WI38 (cell line): Measurements from ENCODE around the gene CKS1B.

Experiments
- H3K4me3 ChIP-seq: 2 replicates; pipeline ENCODE4 v1.5.1; 2011; ENCODE audit warnings: low read depth, mild to moderate bottlenecking, control low read depth, low read length
- CTCF ChIP-seq: IDR thresholded peaks from 2 replicates; pipeline ENCODE4 v1.5.1; 2012; ENCODE audit warnings: low read depth, mild to moderate bottlenecking, control low read depth, low read length

CKS1B gene

DNA sequence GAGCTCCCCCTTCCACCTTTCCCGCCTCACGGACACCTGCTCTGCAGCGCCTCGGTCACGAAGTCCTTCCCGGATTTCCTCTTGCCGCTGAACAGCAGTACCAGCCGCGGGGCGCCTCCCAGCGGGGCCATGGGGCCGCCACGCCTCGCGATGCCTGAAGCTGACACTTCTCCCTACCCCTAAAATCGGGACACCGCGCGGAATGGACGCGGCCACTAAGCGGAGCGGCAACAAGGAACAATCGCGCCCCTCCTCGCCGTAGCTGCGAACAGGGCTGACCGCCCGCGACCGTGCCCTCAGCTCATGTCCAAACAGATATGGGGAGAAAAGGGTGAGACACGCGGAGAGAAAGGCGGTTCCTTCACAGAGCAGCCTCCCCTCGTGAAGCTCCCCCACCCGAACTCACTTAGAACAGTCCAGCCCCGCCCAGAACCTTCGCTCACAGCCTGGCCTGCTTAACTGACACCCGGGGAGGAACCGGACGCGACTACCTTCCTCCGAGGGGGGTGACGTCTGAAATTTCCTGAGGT lies 37.9 kb upstream of the CKS1B start, which contains the start of gene PMVK:
Gene PMVK, minus strand, starts transcription at position 165 of the 530 bp plus-strand sequence. Its CDS starts 34 bp downstream, at position 131.
- peak within 1 kb of the TSS; percentile 80 for H3K4me3 ChIP-seq
- no peak for TF ChIP-seq CTCF

- no peak for TF ChIP-seq CTCF
- peak overlapping the region; percentile 80 for H3K4me3 ChIP-seq
Observed at GRCh38 chr1:154937085-154937987, 37.1 kb upstream of the CKS1B start.

- TF ChIP-seq CTCF: no peak
- peak overlapping the region; percentile 80 for H3K4me3 ChIP-seq
Observed at GRCh38 chr1:154937988-154938386, 36.5 kb upstream of the CKS1B start.

DNA sequence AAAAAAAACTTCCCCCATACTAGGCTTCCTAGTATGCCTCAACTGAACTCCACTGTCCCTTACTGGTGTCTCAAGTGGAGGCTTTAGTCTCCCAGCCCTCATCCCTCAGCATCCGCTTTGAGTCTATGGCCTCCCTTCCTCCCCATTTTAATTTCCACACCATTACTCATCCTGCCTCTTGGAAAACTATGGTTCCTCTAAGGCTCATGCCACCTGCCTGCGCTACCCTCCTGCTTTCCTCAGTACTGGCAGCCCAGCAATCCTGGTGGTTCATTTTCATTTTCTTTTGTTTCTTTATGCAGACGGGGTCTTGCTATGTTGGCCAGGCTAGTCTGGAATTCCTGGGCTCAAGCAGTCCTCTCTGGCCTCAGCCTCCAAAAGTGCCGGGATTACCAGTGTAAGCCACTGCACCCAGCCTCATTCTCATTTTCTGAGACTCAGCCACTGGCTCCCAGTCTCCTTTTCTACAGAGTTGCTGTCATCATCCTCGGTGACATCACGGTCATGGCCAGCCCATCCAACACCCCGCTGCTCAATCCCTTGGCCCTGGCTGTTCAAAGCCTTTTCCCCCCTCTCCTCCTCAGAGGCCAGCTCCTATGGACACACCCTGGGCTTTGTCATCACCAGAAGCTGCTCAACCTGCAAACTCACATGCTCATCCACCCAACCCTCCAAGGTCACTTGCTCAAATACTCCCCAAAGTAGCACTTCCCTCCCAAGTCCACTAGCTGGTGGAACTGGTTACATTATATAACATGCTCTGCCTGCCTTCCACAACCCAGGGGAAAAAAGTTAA lies 35.7 kb upstream of the CKS1B start:
- no peak overlapping the region for H3K4me3 ChIP-seq
- TF ChIP-seq CTCF: no peak

GRCh38 chr1:154940213-154940560 lies 34.3 kb upstream of the CKS1B start:
- no peak overlapping the region for H3K4me3 ChIP-seq
- no peak for TF ChIP-seq CTCF

DNA sequence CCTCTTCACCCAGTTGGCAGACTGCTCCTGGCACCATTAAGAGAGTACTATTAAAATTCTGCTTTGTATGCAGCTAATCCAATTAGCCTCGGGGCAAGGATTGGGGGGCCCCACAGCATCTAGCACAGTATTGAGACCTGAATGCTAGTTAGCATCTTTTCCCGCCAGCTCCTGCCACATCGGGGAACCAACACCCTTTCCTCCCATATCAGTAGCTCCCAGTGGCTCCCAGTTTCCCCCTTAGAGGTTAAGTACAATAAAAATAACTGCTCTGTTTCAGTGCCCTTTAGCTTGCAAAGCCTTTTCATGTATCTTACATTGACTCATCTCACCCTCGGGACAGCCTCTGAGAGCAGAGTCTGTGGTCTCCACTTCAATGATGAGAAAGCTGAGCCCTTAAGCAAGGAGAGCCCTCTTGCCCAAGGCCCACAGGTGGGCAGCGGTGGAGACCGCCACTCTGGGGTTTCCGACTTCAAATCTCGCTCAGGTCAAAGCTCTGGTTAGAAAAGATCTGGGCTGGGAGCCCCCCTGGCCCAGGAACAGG lies 33.8 kb upstream of the CKS1B start:
- H3K4me3 ChIP-seq: no peak overlapping the region
- TF ChIP-seq CTCF: no peak
